ENCODE results near the gene OR2S2.

DNA sequence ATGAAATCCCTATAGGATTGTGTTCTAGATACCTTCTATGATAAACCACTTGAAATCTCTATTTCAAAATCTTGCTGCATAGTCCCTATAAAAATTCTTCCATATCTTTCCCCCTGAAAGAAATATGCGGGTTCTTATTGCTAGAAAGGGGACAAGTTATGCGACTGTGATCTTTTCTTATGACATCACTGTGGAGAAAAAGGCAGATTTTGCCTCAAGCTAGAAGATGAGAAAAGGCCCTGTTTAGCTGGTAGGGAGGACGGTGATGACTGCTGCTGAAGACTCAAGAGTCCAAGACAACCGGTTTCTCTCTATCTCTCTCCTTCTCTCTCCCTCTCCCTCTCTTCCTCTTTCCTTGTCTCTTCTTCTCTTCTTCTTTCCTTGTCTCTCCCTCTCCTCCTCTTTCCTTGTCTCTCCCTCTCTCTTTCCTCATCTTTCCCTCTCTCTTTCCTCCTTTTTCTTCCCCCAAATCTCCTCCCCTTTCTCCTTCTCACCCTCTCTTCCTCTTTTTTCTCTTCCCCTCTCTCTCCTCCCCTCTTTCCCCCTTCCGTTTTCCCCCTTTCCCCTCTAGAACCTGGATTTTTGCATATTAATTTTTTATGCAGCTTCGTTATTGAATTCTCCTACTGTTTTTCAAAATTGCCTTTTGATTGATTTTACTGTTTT lies 5.3 kb downstream of the OR2S2 start:
- TF ChIP-seq, protein P1, sequence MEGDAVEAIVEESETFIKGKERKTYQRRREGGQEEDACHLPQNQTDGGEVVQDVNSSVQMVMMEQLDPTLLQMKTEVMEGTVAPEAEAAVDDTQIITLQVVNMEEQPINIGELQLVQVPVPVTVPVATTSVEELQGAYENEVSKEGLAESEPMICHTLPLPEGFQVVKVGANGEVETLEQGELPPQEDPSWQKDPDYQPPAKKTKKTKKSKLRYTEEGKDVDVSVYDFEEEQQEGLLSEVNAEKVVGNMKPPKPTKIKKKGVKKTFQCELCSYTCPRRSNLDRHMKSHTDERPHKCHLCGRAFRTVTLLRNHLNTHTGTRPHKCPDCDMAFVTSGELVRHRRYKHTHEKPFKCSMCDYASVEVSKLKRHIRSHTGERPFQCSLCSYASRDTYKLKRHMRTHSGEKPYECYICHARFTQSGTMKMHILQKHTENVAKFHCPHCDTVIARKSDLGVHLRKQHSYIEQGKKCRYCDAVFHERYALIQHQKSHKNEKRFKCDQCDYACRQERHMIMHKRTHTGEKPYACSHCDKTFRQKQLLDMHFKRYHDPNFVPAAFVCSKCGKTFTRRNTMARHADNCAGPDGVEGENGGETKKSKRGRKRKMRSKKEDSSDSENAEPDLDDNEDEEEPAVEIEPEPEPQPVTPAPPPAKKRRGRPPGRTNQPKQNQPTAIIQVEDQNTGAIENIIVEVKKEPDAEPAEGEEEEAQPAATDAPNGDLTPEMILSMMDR (conservative IDR thresholded peaks at IDR 0.05; ENCODE audit: low read depth, low read length) = no peak
- TF ChIP-seq EZH2 (IDR thresholded peaks at IDR 0.05; ENCODE audit: borderline replicate concordance, low read depth, low read length, poor library complexity, severe bottlenecking) = no peak

Data from A673 (cell line).